ENCODE measurements around the gene C1orf74.

Gene C1orf74

DNA sequence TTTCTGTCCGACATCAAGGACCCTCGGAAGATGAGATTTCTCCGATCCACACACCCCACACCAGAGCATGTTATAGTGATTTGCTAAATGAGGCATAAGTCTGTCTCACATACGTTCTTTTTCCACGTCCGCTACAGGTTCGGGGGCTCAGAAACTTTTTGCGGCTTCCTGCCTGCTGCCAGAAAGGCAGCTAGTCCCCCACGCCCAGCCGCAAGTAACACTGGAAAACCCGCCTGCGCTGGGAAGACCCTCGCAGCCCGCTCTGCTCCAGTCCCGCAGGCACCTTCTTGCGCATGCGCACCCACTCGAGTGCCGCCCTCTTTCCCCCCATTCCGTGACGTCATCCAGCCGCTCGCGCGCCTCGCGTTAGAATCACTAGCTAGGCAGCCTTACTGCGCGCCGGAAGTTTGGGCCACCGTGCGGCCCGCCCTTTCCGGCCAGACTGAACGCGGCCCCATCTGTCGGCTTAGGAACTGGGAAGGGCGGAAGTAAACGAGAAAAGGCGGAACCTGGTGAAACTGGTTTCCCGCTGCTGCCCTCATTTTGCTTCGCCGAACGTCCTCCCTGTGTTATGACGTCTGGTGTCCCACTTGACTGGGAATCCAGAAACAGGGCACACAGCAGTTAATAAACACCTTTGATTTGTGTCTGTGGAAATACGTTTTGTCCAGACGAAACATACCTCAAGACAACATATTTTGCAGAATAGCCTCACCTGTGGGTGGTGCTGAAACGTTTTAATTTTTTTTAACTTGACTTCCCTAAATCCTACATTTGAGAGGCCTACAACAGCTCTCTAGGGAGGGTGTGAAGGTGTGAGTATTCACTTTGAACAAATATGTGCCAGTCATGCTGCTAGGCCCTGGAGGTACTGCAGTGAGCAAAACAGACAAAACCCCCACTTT, at the start of gene C1orf74:
C1orf74 (minus strand) TSS at position 295 of the 905 bp plus-strand sequence. CDS start 925 bp downstream, outside the sequence.
- DNase-seq (ENCODE audit: insufficient read length, low spot score) (peak; percentile 96), FAIRE-seq (peak; percentile 96)

DNA sequence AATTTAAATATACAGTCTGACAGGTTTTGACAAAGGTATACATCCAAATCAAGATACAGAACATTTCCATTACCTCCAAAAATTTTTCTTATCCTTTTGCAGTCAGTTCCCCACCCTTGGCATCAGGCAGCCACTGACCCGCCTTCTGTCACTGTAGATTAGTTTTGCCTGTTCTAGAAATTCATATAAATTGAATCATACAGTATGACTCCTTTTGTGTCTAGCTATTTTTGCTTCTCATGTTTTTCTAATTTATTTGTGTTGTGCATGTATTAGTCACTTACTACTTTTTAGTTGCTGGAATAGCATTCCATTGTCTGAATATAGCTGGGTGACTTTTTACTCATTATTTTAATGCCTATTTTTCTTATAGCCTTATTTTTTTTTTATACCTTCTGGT, 47.3 kb upstream of the C1orf74 start:
- no peak for DNase-seq (ENCODE audit: insufficient read length, low spot score)
- FAIRE-seq = no peak

DNA sequence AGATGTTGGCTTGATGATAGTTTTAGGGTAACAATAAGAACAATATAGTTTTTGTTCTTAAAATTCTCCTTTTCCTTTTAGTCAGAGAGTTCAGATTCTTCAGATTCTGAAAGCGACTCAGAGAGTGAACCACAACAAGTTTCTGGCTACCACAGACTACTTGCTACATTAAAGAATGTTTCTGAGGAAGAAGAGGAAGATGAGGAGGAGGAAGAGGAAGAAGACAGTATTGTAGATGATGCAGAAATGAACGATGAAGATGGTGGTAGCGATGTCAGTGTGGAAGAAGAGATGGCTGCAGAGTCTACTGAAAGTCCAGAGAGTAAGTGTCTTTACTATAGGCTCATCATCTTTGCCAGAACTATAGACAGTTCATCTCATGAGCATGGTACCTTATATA, 46.4 kb upstream of the C1orf74 start:
- FAIRE-seq (no peak), DNase-seq (ENCODE audit: insufficient read length, low spot score) (no peak)

DNA sequence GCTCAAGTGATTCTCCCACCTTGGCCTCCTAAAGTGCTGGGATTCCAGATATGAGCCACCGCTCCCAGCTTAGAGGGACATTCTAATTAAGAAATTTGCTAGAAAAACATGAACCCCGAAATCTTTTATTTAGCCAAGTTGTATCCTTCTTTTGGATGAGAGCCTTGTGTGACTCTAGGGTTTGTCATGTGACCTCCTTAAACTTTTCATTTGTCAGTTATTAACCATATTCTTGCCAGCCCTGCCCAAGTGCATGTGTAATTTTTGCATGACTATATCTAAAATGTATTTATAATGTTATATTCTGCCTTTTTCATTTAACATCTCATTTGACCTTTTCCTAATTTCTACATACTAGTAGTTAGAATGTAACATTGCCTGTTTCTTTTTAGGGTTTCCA, 45.4 kb upstream of the C1orf74 start:
- no peak for DNase-seq (ENCODE audit: insufficient read length, low spot score)
- FAIRE-seq = no peak

DNA sequence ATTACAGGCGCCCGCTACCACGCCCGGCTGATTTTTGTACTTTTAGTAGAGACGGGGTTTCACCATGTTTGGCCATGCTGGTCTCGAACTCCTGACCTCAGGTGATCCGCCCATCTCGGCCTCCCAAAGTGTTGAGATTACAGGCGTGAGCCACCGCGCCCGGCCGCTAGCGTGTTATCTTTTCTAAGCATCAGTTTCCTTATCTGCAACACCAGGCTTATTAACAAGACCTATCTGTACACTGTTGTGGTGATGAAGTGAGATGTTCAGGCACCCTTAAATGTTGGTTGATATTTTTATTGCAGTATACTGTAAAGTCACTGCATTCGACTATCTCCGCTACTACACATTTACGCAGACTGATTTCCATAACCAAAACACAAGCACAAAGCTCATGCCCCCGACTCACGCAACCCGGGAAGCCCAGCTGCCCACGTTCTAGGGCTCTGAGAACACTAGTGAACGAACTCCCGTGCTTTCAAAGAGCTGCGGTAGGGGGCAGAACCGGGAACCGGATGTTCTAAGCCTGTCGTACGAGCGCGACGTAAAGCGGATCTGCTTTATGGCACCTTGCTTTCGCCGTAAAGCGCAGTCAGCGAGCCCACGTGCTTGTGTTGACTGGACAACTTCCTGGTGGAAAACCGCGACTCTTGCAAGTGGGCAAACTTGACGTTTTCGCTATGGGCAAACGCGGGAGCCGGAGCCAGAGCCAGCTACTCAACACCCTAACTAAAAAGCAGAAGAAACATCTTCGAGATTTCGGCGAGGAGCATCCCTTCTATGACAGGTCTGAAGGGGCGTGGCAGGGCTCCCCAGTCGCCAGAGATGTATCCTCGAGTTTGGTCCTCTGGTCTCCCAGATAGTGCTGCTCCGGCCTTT, 43.3 kb upstream of the C1orf74 start, which contains the start of gene UTP25:
UTP25 (plus strand) TSS at position 589 of the 879 bp plus-strand sequence; CDS start at position 681, 92 bp downstream.
- DNase-seq (ENCODE audit: insufficient read length, low spot score) (peak; percentile 80), FAIRE-seq (peak; percentile 92)

DNA sequence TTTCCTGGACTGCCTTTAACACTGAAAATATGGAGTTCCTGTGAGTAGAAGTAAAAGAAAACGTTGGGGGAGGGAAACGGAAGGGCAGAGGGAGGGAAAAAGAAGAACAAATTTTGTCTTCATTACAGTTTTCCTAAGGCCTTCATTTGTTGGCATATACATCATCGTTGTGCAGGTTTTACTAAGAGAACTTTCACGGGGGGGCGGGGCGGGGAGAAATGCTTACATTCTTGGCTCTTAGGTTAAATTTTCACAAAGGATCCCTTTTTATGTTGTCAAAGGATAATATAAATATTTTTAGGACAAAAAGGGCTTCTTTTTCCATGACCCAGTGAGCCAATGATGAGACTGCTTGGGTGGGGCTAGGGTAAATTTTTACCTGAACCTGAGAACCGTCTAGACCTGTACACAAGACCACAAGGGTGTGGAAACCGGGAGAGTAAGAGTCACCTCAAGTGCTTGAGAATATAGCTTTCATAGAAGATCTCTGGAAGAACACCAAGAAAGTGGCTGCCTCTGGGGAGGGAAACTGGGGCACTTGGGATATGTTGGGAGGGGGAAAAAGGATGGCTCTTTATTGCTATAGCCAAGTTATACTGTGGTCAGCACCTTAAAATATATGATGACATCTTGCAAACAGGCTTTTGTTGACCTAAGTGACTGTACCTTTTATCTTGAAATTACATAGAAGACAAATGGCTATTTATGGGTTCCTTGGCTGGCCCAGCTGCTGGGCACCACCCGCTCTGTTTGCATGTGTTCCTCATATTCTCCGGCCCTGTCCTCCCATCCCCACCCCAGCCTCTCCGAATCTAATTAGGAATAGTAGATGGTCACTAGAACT, 41.5 kb upstream of the C1orf74 start:
- DNase-seq (ENCODE audit: insufficient read length, low spot score) (no peak), FAIRE-seq (no peak)

DNA sequence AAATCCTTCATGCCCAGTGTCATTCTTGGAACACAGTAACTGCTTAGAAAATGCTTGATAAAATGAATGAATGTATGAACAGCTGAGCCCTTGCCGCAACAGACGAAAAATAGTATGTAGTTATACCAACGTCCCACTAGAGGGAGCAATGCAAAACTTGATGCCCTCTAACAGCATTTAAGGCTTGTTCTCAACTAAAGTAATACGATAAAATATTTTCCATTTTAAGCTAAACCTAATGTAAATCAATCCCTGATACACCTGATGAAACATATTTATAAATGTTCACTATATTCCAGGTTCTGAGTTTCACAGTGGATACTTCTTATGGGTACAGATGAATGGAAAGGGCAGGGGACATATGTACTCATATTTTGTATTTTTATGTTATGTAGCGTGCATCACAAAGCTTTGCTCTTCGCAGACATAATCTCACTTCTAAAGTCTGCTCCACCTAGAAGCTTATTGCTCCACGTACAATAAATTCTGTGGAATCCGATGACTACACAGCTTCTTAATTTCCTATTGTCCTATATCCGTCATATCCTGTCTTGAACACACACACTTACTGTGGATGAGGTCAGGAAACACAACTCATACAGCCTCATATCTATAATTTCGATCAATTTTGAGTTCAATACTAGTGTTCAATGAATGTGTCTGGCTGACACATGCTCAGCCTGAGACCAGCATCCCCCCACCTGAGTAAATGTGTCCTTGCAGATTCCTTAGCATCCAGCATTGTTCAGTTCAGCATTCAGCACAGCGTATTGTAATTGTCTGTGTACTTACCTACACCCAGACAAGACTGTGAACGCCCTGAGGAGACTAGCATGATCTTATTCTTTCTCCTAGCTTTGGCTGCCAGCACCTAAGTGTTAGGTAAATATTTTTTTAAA, 39.0 kb upstream of the C1orf74 start:
- DNase-seq (ENCODE audit: insufficient read length, low spot score) (peak; percentile 61), FAIRE-seq (no peak)

DNA sequence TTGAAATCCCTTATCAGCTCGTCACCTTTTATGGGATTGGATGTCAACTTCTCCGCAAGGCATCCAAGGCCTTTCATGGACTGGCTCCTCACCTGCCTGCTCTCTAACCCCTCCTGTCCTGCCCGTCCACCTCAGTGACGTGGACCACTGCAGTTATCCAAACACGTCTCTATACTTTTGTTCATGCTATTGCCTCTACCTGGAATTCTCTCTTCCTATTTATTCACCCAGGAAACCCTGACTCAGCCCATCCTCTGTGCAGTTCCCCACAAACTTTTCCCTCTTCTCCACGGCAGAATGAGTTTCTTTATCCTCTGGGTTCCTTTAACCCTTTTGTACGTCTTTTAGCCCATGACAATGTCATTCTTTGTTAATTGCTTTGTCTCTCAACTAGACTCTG, 38.3 kb upstream of the C1orf74 start:
- DNase-seq (ENCODE audit: insufficient read length, low spot score) (no peak), FAIRE-seq (no peak)

DNA sequence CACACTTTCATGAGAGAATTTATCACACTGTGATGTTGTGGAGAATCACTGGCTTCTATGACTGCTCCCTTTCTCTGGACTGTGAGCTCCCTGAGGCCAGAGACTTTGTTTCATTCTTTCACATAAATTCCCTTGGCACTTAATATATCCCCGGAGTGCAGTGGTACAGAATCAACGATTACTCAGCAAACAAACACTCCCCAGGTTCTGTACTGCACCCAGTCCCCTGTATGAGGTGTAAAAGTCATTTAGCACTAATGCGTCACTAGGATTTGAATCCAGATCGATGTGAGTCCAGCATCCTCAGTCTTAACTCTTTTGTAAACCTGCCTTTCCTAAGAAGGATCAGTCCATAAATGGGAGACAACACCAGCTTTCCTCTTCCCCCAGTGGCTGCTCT, 36.6 kb upstream of the C1orf74 start:
- FAIRE-seq = no peak
- DNase-seq (ENCODE audit: insufficient read length, low spot score) = no peak

DNA sequence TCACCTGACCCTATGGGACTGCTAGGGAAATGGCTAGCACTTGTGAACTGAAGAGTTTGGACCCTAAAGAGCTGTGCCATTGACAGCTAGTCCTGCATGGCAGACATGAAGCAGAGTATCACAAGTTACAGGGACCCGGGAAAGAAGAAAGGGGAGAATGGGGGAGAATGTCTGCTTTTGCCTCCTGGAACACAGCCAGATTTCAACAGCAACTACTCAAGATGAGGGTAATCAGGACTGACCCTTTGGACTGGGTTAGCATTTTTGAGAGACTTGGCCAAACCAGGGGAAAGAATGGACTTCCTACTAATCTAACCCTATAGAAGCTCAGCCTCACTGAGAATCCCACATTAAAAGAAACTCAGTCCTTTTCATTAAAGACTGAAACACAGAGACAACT, 34.7 kb upstream of the C1orf74 start:
- FAIRE-seq = no peak
- DNase-seq (ENCODE audit: insufficient read length, low spot score) = no peak

DNA sequence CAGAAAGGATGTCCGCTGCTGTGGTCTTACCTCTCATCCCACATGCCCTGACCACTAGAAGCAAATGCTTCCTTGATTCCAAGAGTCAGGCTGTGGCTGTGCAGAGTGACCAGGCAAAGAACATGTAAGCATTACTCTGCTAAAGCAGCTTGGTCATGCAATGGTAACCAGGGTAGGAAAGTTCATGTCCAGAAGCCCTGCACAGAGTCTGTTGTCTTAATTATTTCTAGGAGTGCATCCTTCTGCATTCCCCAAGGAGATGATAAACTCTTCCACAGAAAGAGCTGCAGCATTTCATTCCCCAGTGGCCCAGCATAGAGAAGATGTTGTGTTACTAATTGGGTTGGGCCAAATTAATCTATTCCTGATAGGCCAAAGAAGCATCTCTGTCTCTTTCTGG, 33.3 kb upstream of the C1orf74 start:
- FAIRE-seq = no peak
- DNase-seq (ENCODE audit: insufficient read length, low spot score) = no peak

DNA sequence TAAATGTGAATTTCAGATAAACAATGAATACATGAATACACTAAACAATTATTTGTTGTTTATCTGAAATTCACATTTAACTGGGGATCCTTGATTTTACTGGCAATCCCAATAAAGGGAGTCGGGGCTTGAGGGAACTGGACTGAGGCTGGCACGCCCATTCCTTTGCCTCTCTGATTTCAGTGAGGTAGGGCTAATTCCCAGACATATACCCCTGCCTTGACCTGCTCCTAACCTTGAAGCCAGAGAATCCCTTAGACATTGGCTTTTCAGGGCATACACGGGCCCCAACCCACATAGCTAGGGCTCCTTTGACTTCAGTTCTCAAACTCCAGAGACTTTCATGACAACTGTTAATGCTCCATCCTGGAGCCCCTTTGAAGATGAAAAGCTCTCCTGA, 32.6 kb upstream of the C1orf74 start:
- DNase-seq (ENCODE audit: insufficient read length, low spot score) (no peak), FAIRE-seq (no peak)

DNA sequence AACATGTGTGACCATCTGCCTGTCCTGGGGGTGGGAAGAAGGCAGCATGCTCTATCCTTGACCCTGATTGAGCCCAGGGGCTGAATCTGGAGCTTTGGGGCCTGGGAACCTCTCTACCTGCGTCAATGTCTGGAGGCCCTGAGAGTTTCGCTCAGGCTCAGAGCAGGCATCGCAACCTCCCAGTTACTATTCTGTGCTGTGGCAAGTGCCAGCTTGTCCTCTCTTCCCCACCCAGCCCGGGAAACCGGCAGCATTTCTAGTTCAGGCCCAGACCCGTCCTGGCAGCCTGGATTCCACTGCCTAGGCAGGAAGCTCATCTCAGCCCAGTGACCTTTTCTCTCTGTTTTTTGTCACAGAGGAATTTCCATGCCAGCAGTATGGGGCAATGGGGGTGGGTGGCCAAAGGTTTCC, 31.6 kb upstream of the C1orf74 start:
- DNase-seq (ENCODE audit: insufficient read length, low spot score) = no peak
- FAIRE-seq = no peak

DNA sequence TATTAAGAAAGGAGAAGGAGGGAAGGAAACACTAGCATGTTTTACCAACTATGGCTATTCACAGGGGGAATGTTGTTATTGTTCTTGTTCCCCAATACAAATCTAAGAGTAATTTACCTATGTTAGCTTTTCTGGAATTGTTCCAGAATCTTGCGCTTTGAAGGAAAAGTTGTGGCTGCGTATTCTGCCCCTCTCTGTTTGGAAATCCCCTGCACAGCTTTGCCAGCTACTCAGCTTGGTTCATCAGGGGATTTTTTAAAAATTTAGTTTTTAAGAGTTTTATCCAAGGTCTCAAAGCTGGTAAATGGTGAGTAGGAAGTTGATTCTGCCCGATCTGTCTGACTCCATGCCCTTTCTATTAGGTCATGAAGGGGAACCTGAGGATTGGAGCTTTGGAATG, 31.1 kb upstream of the C1orf74 start:
- DNase-seq (ENCODE audit: insufficient read length, low spot score) (no peak), FAIRE-seq (no peak)

DNA sequence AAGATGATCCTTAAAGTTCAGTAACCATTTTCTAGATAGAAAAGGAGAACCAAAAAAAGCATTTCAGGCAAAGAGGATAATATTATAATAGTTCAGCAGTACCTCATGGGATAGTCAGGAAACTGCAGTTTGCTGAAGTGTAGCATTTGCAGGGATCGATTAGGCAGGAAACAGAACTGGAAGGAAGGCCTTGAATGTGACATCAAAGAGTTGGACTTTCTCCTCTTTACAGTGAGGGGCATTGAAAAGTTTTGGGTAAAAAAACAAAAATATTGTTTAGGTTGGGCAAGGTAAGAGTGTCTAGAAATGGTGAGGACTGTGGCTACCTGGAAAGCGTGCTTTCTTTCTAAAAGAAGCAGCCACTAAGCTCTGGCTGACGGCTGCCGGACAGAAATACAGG, 29.5 kb upstream of the C1orf74 start:
- FAIRE-seq (no peak), DNase-seq (ENCODE audit: insufficient read length, low spot score) (no peak)

DNA sequence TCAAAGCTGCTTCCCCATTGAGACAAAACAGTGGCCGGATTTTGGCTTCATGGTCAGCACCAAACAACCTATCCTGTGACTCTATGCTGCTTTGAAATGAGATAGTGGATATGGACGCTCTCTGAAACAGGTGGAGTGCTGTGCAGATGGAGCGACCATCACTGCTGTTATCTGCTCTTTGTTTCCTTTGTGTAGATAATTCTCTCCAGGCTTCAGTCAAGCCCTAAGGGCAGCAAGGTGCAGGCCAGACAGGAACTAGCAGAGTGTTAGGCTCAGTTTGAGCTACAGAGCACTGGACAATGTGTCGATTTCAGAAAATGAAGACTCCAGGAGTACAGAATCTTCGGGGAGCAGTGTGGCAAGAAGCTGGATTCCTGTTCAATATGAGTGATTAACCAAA, 26.4 kb upstream of the C1orf74 start:
- DNase-seq (ENCODE audit: insufficient read length, low spot score) = no peak
- no peak for FAIRE-seq

DNA sequence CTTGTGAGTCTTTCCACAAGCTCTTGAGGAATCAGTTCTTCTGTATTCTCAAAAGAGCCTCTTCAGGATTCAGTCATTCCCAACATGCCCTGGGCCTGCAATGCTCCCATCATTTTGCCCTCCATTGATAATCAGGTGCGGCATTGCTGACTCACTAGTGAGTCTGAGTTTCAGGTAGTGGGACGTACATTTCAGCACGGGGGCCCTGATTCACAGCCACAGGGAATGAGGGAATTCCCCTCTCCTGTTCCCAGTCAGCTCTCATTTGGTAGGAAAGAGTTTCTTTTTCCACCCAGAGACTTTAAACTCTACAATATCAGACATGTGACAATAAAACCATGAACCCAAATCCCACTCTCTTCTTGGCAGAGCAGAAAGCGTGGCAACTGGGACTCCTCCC, 25.3 kb upstream of the C1orf74 start:
- DNase-seq (ENCODE audit: insufficient read length, low spot score) (no peak), FAIRE-seq (no peak)

DNA sequence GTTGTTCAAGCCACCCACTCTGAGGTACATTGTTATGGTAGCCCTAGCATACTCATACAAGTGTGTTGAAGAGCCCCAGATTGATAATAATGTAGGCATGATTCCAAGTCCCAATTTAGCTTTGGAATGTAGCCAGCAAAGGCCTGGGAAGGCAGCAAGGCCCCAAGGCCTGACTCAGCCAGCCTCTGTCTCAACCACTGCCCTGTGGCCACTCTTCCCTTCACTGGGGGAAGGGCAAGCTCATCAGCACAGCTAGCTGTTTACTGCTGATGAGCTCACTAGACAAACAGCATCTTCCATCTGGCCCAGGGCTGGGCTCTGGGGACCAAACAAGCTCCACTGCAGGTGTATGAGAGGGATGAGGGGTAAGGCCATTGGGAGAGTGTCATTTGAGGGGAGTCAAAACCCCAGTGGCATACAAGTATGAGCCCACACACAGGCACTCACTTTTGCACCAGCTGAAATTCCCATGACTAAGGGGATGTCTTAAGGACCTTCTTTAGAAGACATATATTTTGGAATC, 23.8 kb upstream of the C1orf74 start:
- DNase-seq (ENCODE audit: insufficient read length, low spot score) = peak; percentile 65
- FAIRE-seq = peak; percentile 66

DNA sequence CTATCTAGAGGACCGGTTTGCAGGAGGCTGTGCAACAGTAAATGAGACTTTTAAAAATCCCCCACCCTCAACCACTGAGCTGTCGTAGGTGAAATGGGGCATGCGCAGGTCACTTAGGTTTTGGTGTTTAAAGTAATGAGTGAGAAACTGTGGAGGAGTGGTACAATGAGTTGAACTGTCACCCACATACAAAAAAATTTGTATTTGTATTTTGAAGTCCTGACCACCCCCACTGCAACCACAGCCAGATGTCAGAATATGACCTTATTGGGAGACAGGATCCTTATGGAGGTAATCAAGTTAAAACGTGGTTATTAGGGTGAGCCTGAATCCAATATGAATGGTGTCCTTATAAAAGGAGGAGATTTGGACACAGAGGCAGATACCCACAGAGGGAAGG, 23.1 kb upstream of the C1orf74 start:
- no peak for DNase-seq (ENCODE audit: insufficient read length, low spot score)
- no peak for FAIRE-seq

Data from HTR-8/SVneo (cell line).